GM12878 (cell line): ENCODE results near the gene MORC3. TPM values are rescaled to one million over a fixed set of nuclear protein-coding genes. Genes with fewer than 3 reads are reported as not detected.

Experiments used
- ATAC-seq: fragments of 200-7000 bp; cut with Tn5 transposase; 3 replicates; pipeline ENCODE4 v1.9.1; 2020; ENCODE audit warnings: mild to moderate bottlenecking, moderate library complexity
- BruUV-seq: library from RNA; stranded (reverse); fragments of 400-500 nt; replicated peaks from 2 replicates; lab custom pipeline; 2021; lab: Mats Ljungman, UMichigan
- CTCF ChIA-PET: fragments of 300-600 bp; sonication (Branson Sonifier 250); formaldehyde crosslinking; extraction: SDS; loops from one replicate; lab custom pipeline; 2021; ENCODE audit warnings: inconsistent platforms; lab: Yijun Ruan, JAX
- POLR2A ChIA-PET: fragments of 350-600 bp; formaldehyde crosslinking; extraction: SDS; loops from one replicate; lab custom pipeline; 2021; ENCODE audit warnings: inconsistent platforms; lab: Charles Lee
- RAD21 ChIA-PET: fragments of 300-600 bp; sonication (Branson Sonifier 250); formaldehyde crosslinking; loops from one replicate; lab custom pipeline; 2023; ENCODE audit warnings: antibody characterized with exemption; ENCODE audit not compliant: unreplicated experiment; lab: Charles Lee
- SMC1A ChIA-PET: fragments of 300-600 bp; sonication (Branson Sonifier 250); formaldehyde crosslinking; loops from one replicate; lab custom pipeline; 2023; ENCODE audit not compliant: unreplicated experiment, uncharacterized antibody; lab: Charles Lee
- DNase-seq: peaks from one replicate; pipeline ENCODE4 v3.0.0-alpha.2; 2011; ENCODE audit warnings: low read depth, low spot score
- FAIRE-seq: peaks from 3 replicates; lab custom pipeline; 2011; peaks lifted over from hg19 to GRCh38; lab: Jason Lieb, UNC
- H2AFZ ChIP-seq: 2 replicates; pipeline ENCODE4 v1.6.0; 2011; ENCODE audit warnings: low read depth, low read length, control low read depth; ENCODE audit not compliant: control insufficient read depth
- H3K27ac ChIP-seq: 2 replicates; pipeline ENCODE4 v1.5.1; 2011; ENCODE audit warnings: control low read depth; ENCODE audit not compliant: control insufficient read depth, insufficient read depth
- H3K27me3 ChIP-seq, 2 experiments: replicated peaks in 1 of 2; 2 replicates each; pipeline versions ENCODE4 v1.6.0 to v1.6.1; 2011; ENCODE audit warnings: low read length in 1 of 2; ENCODE audit not compliant: control insufficient read depth in 2 of 2, insufficient read depth in 2 of 2
- H3K36me3 ChIP-seq, 2 experiments: 2 replicates each; pipeline ENCODE4 v1.5.1; 2011; ENCODE audit warnings: low read length in 1 of 2; ENCODE audit not compliant: control insufficient read depth in 2 of 2, insufficient read depth in 2 of 2
- H3K4me1 ChIP-seq: 2 replicates; pipeline ENCODE4 v1.6.1; 2011; ENCODE audit warnings: mild to moderate bottlenecking, low read length, moderate library complexity, mixed read lengths; ENCODE audit not compliant: control insufficient read depth, insufficient read depth
- H3K4me2 ChIP-seq: 2 replicates; pipeline ENCODE4 v1.6.0; 2011; ENCODE audit warnings: control low read depth; ENCODE audit not compliant: control insufficient read depth, insufficient read depth
- H3K4me3 ChIP-seq: fragments of 200-600 bp; sonication (generic); 2 replicates; pipeline ENCODE4 v1.5.1; 2016
- H3K79me2 ChIP-seq: 2 replicates; pipeline ENCODE4 v1.6.0; 2011; ENCODE audit warnings: low read length; ENCODE audit not compliant: control insufficient read depth, insufficient read depth
- H3K9ac ChIP-seq: 2 replicates; pipeline ENCODE4 v1.8.0; 2011; ENCODE audit warnings: low read length, control low read depth, mixed read lengths; ENCODE audit not compliant: control insufficient read depth, insufficient read depth
- H3K9me3 ChIP-seq: replicated peaks from 3 replicates; pipeline ENCODE4 v1.5.1; 2011; ENCODE audit warnings: mild to moderate bottlenecking, low read length; ENCODE audit not compliant: control insufficient read depth, insufficient read depth
- H4K20me1 ChIP-seq: 2 replicates; pipeline ENCODE4 v1.6.0; 2011; ENCODE audit not compliant: control insufficient read depth, insufficient read depth
- BMI1 ChIP-seq: fragments of 450-650 bp; IDR thresholded peaks from 2 replicates; pipeline ENCODE4 v1.6.1; 2016; ENCODE audit warnings: mild to moderate bottlenecking, moderate library complexity, borderline replicate concordance
- CEBPZ ChIP-seq: fragments of 150-350 bp; IDR thresholded peaks from 2 replicates; pipeline ENCODE4 v1.6.1; 2016; ENCODE audit warnings: low read depth, low read length
- EED ChIP-seq: sonication (generic); IDR thresholded peaks from 2 replicates; pipeline ENCODE4 v1.6.1; 2016; ENCODE audit warnings: antibody characterized with exemption, low read depth
- FOXK2 ChIP-seq: fragments of 450-650 bp; IDR thresholded peaks from 2 replicates; pipeline ENCODE4 v1.6.1; 2017; ENCODE audit warnings: mild to moderate bottlenecking, moderate library complexity
- HDAC2 ChIP-seq: fragments of 200-600 bp; sonication (generic); IDR thresholded peaks from 2 replicates; pipeline ENCODE4 v1.6.1; 2017
- IRF4 ChIP-seq: IDR thresholded peaks from 2 replicates; pipeline ENCODE4 v1.6.1; 2011; ENCODE audit warnings: low read depth, low read length
- KLF5 ChIP-seq: fragments of 450-650 bp; IDR thresholded peaks from 2 replicates; pipeline ENCODE4 v1.6.1; 2014; ENCODE audit warnings: mild to moderate bottlenecking; ENCODE audit not compliant: partially characterized antibody
- SMAD1 ChIP-seq: fragments of 450-650 bp; IDR thresholded peaks from 2 replicates; pipeline ENCODE4 v1.6.1; 2018; ENCODE audit warnings: mild to moderate bottlenecking, low read depth; ENCODE audit not compliant: partially characterized antibody
- SMC3 ChIP-seq: IDR thresholded peaks from 2 replicates; pipeline ENCODE4 v1.6.1; 2011; ENCODE audit warnings: low read length, improper control_type of control experiment, borderline replicate concordance
- SUPT20H ChIP-seq: IDR thresholded peaks from 2 replicates; pipeline ENCODE4 v1.6.1; 2011; ENCODE audit warnings: low read depth, mild to moderate bottlenecking, low read length, moderate library complexity, borderline replicate concordance; ENCODE audit not compliant: control insufficient read depth
- SUZ12 ChIP-seq: fragments of 200-600 bp; sonication (generic); IDR thresholded peaks from one replicate; pipeline ENCODE4 v1.6.1; 2018; ENCODE audit warnings: antibody characterized with exemption, mild to moderate bottlenecking; ENCODE audit not compliant: unreplicated experiment
- ZNF274 ChIP-seq: IDR thresholded peaks from one replicate; pipeline ENCODE4 v1.8.0; 2011; ENCODE audit not compliant: insufficient read length, insufficient read depth
- WGBS: methylation state at CpG from one replicate; pipeline ENCODE4 v1.1.6; 2016; ENCODE audit warnings: low lambda C conversion rate; ENCODE audit not compliant: insufficient replicate concordance, insufficient coverage; ENCODE audit errors: missing lambda C conversion rate; 5-methylcytosine and 5-hydroxymethylcytosine counted together
- in situ Hi-C: fragments of 300-500 bp; cut with MboI; formaldehyde crosslinking; loops from 9 replicates; pipeline ENCODE4 v1.14.3; 2018; ENCODE audit warnings: mixed read lengths
- intact Hi-C: fragments of 100-400 bp; cut with micrococcal nuclease; formaldehyde crosslinking; loops from one replicate; pipeline ENCODE4 v1.14.2; 2022; ENCODE audit not compliant: unreplicated experiment
- polyA plus RNA-seq, 11 experiments: library from polyadenylated mRNA; depleted of rRNA in 4 of 11; unstranded in 6 of 11; stranded (reverse) in 5 of 11; fragments of >200 nt; fragmentation: Nextera tagmentation in 4 of 11; fragmentation: Illumina TruSeq in 1 of 11; extraction: Ambion mirVana in 4 of 11; extraction: Trizol in 1 of 11; gene quantifications; 1 replicate in 1 of 11; 2 replicates in 10 of 11; pipeline versions ENCODE4 v1.2.1 to v1.2.3, GENCODE V29; 2011 to 2016; ENCODE audit warnings: inconsistent platforms in 2 of 11, missing spikeins in 2 of 11, low read depth in 1 of 11
- total RNA-seq, 4 experiments: library from RNA; depleted of rRNA in 3 of 4; stranded (reverse); fragments of >200 nt in 3 of 4; fragmentation: Illumina TruSeq in 1 of 4; extraction: Trizol in 1 of 4; gene quantifications; 2 replicates each; pipeline versions ENCODE4 v1.2.1 to v1.2.3, GENCODE V29; 2013 to 2021
- TF ChIP-seq, protein P1 (sequence below): fragments of 450-650 bp; formaldehyde crosslinking; IDR thresholded peaks from 2 replicates; pipeline ENCODE4 v1.5.0; 2022; ENCODE audit warnings: mild to moderate bottlenecking, missing genetic modification characterization
- TF ChIP-seq, protein P2 (sequence below): fragments of 450-650 bp; conservative IDR thresholded peaks from 2 replicates; pipeline ENCODE4 v1.6.1; 2017; ENCODE audit warnings: mild to moderate bottlenecking, moderate library complexity

MORC3 gene
- total and polyA plus RNA-seq, 10 of the 15 experiments (the other 5 are each of a cell fraction or from before 2014, with no cell fraction given): 5.5 to 29.9 (median 16.3) TPM

DNA sequence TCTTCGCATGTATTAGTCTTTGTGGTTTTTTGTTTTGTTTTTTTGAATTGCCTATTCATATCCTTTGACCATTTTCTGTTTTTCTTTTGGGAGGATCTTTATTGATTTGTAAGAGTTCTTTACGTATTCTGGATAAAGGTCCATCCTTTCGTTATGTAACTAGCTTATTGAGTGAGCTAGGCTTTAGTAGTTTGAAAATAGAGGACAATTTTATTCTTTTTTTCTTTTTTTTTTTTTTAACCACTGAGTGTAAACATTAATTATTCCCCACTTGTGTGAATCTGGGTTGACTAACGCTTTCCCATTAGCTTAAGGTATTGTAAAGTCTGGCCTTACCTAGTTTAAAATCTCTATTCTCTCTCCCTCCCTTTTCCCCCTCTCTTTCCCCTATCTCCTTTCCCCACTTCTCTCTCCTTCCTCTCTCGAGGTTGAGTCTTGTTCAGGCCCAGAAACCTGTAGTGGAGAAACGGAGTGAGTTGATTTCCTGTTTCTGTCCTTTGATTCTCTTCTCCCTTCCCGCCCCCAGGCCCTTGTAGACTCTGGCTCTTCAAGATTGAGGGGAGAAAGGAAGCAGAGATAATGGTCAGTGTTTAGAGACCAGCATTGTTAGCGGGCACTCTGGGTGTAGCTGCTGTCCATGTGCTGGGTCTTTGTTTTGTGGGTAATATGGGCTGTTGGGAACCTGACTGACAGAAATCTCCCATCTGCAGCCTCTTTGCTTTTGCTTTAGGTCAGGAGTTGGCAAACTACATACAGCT lies 1.5 kb downstream of the MORC3 start:
- RAD21 ChIA-PET: interaction anchor here (0.6 to 6.4 kb wide), 11 partner anchors 9 to 183 kb away, joined by 3 to 80 read pairs (median 5); no protein-coding TSS in a partner anchor
- CTCF ChIA-PET: interaction anchor here (0.6 to 5.0 kb wide), 17 partner anchors 9 to 1081 kb away, joined by 3 to 27 read pairs (median 4); no protein-coding TSS in a partner anchor
- H3K79me2 ChIP-seq: peaks cover 53% of the 10 kb centered on the region
- FAIRE-seq (no peak), DNase-seq (no peak), ATAC-seq (peak; percentile 4)
- in situ Hi-C loops (no loop called here), intact Hi-C loops (loop anchor here (2.0 to 5.0 kb wide), 3 partner anchors 33 to 84 kb away; no protein-coding TSS in a partner anchor)
- peaks cover 0 to 5% of the 10 kb centered on the region in 2 experiments; a peak in 1 of 4 replicates for H3K36me3 ChIP-seq
- peak overlapping the region; percentile 81 for H3K4me3 ChIP-seq
- H3K9ac ChIP-seq: peak overlapping the region; percentile 77
- peak overlapping the region; percentile 74 for H3K4me2 ChIP-seq
- SMC1A ChIA-PET: interaction anchor here (0.6 to 4.6 kb wide), 20 partner anchors 9 to 1649 kb away, joined by 3 to 50 read pairs (median 5); no protein-coding TSS in a partner anchor
- no peaks in the 10 kb centered on the region; a peak in 1 of 4 replicates for H3K27me3 ChIP-seq
- POLR2A ChIA-PET: interaction anchor here (0.6 to 5.1 kb wide), 15 partner anchors 9 to 1045 kb away, joined by 3 to 56 read pairs (median 5); partner anchors contain the start of gene DYRK1A
- TSS peak; percentile 74 for BruUV-seq
- H2AFZ ChIP-seq: peak overlapping the region; percentile 43; the same call in 1 of the 2 replicates
- H4K20me1 ChIP-seq: no peaks in the 10 kb centered on the region
- peaks cover 9% of the 10 kb centered on the region for H3K4me1 ChIP-seq
- H3K9me3 ChIP-seq: no peaks in the 10 kb centered on the region; the same call in 2 of the 3 replicates
- peak overlapping the region; percentile 81 for H3K27ac ChIP-seq
- under 1% methylated on average over 8 of the region's 8 CpGs for WGBS
- TF ChIP-seq SMC3 (no peak), CEBPZ (no peak), SUZ12 (no peak), FOXK2 (no peak), SMAD1 (no peak), EED (peak; percentile 23; the same call in 1 of the 2 replicates), HDAC2 (no peak), IRF4 (0 out of 2 replicates have a peak, but pooled peaks have one; percentile 8), SUPT20H (no peak), KLF5 (no peak), ZNF274 (no peak), BMI1 (no peak)
- TF ChIP-seq, protein P1, sequence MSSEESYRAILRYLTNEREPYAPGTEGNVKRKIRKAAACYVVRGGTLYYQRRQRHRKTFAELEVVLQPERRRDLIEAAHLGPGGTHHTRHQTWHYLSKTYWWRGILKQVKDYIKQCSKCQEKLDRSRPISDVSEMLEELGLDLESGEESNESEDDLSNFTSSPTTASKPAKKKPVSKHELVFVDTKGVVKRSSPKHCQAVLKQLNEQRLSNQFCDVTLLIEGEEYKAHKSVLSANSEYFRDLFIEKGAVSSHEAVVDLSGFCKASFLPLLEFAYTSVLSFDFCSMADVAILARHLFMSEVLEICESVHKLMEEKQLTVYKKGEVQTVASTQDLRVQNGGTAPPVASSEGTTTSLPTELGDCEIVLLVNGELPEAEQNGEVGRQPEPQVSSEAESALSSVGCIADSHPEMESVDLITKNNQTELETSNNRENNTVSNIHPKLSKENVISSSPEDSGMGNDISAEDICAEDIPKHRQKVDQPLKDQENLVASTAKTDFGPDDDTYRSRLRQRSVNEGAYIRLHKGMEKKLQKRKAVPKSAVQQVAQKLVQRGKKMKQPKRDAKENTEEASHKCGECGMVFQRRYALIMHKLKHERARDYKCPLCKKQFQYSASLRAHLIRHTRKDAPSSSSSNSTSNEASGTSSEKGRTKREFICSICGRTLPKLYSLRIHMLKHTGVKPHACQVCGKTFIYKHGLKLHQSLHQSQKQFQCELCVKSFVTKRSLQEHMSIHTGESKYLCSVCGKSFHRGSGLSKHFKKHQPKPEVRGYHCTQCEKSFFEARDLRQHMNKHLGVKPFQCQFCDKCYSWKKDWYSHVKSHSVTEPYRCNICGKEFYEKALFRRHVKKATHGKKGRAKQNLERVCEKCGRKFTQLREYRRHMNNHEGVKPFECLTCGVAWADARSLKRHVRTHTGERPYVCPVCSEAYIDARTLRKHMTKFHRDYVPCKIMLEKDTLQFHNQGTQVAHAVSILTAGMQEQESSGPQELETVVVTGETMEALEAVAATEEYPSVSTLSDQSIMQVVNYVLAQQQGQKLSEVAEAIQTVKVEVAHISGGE: no peak
- TF ChIP-seq, protein P2, sequence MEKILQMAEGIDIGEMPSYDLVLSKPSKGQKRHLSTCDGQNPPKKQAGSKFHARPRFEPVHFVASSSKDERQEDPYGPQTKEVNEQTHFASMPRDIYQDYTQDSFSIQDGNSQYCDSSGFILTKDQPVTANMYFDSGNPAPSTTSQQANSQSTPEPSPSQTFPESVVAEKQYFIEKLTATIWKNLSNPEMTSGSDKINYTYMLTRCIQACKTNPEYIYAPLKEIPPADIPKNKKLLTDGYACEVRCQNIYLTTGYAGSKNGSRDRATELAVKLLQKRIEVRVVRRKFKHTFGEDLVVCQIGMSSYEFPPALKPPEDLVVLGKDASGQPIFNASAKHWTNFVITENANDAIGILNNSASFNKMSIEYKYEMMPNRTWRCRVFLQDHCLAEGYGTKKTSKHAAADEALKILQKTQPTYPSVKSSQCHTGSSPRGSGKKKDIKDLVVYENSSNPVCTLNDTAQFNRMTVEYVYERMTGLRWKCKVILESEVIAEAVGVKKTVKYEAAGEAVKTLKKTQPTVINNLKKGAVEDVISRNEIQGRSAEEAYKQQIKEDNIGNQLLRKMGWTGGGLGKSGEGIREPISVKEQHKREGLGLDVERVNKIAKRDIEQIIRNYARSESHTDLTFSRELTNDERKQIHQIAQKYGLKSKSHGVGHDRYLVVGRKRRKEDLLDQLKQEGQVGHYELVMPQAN: no peak
